IPS-NIHi11 (cell line): ENCODE data around the gene GPR37L1.
"Not testable (repeated sequence)": the region's sequence is repeated elsewhere in the genome, so short reads cannot be mapped to it uniquely, and the experiment has no call there.

Source experiments
- DNase-seq: peaks from one replicate; pipeline ENCODE4 v3.0.0; 2012; ENCODE audit warnings: mixed read lengths, low spot score

Gene GPR37L1

GRCh38 chr1:202167708-202168415 is 45.1 kb downstream of the GPR37L1 start:
- DNase-seq, result no peak

- no peak for DNase-seq
Measured at GRCh38 chr1:202168861-202169260, 46.1 kb downstream of the GPR37L1 start.

GRCh38 chr1:202170726-202171125 is 48.0 kb downstream of the GPR37L1 start:
- no peak for DNase-seq

GRCh38 chr1:202171292-202172014 is 48.7 kb downstream of the GPR37L1 start:
- DNase-seq, result no peak

GRCh38 chr1:202172015-202172355 is 49.3 kb downstream of the GPR37L1 start:
- no peak for DNase-seq

- DNase-seq, result no peak
Measured at GRCh38 chr1:202173993-202174392, 51.3 kb downstream of the GPR37L1 start.

GRCh38 chr1:202176949-202177927 is 54.5 kb downstream of the GPR37L1 start:
- peak; percentile 39 for DNase-seq

- no peak for DNase-seq
Measured at GRCh38 chr1:202179828-202180750, 57.4 kb downstream of the GPR37L1 start.

GRCh38 chr1:202180751-202181139 is 58.0 kb downstream of the GPR37L1 start:
- not testable (repeated sequence) for DNase-seq

GRCh38 chr1:202181586-202181985 is 58.9 kb downstream of the GPR37L1 start:
- DNase-seq, result no peak

GRCh38 chr1:202182040-202182877 is 59.5 kb downstream of the GPR37L1 start:
- DNase-seq, result no peak
